NCI-H226 (cell line): ENCODE measurements around the gene CENPP.
"Not testable (repeated sequence)": the region's sequence is repeated elsewhere in the genome, so short reads cannot be mapped to it uniquely, and the experiment has no call there.

ENCODE experiments used
- DNase-seq: peaks from one replicate; pipeline ENCODE4 v3.0.0-alpha.2; 2015

The CENPP gene

DNA sequence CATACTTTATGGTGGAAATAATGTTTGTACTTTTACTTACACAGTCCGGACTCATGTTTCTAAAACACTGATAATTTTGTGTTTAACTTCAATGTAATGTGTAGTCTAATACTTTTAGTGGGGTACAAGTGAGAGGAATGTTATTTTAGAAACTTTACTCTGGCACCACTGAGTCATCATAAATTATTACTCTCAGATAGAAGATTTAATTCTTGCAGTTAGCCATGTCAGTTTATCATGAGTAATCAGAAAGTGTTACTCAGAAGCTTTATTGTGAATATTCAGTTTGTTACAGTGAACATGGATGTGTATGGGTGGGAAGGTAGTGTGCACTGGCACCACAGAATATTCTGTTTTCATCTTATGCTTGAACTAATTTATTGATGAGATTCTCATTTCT lies 58.6 kb downstream of the CENPP start:
- peak; percentile 47 for DNase-seq

DNA sequence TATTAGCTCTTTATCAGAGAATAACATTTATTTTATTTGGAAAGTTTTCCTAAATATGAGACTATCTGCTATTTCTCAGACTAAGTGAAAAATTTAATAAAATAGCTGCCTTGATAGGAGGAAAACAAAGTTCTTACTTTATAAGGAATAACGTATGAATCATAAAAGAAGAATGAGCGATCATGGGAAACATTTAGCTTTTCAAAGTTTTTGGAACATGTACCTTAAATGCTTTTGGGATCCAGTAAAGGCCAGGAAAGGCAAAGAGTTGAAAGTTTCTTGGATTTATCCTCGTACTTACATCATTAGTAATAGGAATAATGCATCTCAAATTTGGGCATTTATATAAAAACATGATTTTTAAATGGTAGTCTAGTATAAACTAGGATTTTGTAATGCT lies 59.2 kb downstream of the CENPP start:
- no peak for DNase-seq

GRCh38 chr9:92385477-92385876 lies 59.7 kb downstream of the CENPP start:
- no peak for DNase-seq

DNA sequence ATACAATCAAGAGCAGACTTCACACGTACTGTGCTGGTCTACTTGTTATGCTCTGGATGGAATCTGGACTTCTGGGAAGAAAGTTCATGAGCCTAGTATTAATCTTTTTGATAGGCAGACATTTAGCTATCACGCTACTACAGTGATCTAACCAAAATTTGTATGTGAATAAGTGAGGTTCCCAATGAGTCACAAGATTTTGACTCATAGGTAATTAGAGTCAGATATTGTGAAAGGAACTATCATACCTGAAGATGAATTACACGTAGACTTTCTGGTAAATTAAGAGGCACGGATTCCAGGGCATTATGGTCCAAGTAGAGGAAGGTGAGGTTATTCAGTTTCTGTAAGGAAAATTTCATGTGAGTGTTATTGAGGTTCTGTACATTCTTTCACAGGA lies 60.2 kb downstream of the CENPP start:
- peak; percentile 22 for DNase-seq

DNA sequence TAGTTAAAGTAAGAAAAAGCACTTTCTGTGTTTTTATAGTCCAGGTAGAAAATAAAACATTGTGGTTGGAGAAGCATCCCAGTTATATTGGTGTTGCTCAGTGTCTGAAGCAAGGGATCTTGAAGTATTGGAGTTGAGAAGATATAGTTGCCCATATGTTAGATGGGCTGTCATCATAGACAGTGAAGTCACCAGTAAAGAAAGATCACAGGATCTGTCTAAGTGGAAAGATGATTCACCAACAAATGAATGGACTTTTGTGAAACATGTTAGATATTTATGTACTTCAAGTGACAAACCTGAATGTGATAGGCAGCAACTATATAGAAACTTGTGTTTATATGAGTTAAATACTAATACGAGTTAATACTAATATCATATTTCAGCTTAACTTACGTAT lies 66.9 kb downstream of the CENPP start:
- no peak for DNase-seq

- no peak for DNase-seq
Observed at GRCh38 chr9:92393686-92394085, 67.9 kb downstream of the CENPP start.

DNA sequence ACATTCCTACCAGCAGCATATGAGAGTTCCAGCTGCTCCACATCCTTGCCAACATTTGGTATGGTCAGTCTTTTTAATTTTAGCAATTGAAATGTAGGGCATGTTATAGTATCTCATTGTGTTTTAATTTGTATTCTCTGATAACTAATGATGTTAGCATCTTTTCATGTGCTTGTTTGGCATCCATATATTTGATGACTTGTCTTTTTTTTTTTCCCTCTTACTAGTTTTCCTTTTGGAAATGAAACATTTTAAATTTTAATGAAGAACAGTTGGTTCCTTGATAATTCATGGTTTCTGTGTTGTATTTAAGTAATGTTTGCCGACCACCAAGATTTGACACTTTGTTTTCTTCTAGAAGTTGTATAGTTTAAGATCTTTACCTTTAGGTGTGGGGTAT lies 69.9 kb downstream of the CENPP start:
- DNase-seq, result no peak

DNA sequence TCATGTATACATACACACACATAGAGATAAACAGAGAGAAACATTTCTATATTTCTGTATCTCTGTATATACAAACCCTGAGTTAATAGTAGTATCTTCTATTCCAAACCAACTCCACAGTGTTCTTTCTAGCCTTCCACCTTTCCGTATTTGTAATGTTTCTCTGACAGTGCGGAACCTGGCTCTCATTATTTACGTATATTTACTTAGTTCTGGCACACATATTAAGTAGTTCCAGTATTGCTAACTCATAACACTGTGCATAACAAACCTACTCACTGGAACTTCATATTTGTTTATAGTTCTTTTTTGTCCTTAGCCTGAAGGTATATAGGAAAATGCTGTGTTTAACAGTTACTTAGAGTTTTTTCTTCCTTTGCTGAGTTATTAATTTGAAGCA lies 72.1 kb downstream of the CENPP start:
- DNase-seq, result no peak

GRCh38 chr9:92402360-92402759 lies 76.6 kb downstream of the CENPP start:
- no peak for DNase-seq

DNA sequence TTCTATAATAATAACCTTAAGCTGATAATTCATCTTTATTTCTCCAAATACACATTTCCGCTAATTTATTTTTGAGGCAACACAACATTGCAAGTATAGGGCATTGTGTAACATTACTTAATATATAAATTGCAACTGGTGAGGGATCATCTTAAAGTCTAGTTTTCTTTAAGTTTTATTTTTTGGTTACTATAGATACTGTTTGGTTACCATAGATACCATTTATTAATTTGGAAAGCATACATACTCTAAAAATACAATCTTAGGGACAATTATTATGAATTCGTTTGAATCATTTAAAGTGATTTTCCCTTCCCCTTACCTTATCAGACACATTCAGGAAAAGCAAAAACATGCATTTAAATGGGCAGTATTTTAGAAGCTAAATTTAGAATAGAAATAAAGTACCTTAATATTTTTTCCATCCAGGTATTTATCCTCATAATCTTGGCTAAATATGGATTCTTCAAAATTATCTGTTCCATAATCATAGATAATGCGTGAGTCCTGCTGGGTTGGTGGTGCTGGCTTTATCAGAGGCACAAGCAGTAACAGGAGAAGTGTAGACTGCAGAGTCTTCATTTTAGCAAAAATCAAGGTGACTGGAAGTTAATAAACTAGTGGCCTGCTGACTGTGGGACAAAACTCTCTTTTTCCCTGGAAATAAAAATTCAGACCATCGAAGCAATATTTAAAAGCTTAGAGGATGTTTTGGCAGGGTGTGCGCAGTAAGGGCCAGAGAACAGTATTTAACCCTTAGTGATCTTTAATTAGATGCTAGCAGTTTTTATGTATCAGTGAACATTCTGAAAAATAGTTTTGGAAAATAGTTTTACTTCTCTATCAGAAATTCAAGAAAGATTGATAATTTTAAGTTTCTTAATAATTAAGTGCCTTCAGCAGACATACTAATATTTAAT lies 77.3 kb downstream of the CENPP start:
- DNase-seq, result no peak

GRCh38 chr9:92404042-92404836 lies 78.5 kb downstream of the CENPP start, which contains the start of gene OGN:
Gene OGN (minus strand): TSS chr9:92404578. CDS start chr9:92403407, 1,171 bp downstream.
- DNase-seq, result no peak

- peak; percentile 32 for DNase-seq
Observed at GRCh38 chr9:92405818-92406217, 80.1 kb downstream of the CENPP start.

GRCh38 chr9:92406477-92406876 lies 80.7 kb downstream of the CENPP start:
- DNase-seq, result no peak

GRCh38 chr9:92407818-92408217 lies 82.1 kb downstream of the CENPP start:
- no peak for DNase-seq

DNA sequence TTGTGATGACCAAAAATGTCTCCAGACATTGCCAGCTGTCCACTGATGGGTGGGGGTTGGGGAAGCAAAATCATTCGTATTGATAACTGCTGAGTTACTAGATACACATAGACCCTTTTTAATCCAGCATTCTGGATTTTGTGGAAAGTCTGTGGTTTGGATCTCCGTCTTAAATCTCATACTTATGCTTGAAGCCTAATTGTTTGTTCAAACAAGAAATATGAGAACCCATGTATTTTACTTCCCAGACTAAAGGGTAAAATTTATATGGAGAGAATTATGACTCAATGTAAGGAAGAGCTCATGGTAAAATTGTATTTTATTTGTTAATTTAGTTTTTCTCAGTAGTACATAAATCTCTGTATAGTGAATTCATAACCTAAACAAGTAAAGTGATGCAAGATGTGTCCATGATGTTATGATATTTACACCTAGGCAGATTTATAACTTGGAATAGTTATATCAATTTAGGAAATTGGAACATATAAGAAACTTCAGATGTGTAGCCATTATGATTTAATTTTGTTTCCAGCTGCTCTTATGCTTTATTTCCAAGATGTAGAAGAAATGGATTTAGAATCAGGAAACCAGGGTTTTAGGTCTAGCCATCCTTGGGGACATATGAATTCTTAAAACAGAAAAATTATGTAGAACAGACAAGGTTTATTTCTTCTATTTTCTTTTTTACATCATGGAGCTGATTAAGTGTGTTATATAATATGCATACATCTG lies 83.2 kb downstream of the CENPP start:
- DNase-seq, result no peak

DNA sequence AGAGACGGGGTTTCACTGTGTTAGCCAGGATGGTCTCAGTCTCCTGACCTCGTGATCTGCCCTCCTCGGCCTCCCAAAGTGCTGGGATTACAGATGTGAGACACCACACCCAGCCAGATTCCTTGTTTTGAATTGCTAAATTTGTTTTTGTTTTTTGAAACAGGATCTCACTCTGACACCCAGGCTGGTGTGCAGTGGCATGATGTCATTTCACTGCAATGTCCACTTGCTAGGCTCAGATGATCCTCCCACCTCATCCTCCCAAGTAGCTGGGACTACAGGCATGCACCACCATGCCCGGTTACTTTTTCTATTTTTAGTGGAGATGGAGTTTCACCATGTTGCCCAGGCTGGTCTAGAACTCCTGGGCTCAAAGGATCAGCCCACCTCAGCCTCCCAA lies 85.4 kb downstream of the CENPP start:
- DNase-seq, result not testable (repeated sequence)

- DNase-seq, result peak; percentile 25
Observed at GRCh38 chr9:92414566-92414965, 88.8 kb downstream of the CENPP start.

DNA sequence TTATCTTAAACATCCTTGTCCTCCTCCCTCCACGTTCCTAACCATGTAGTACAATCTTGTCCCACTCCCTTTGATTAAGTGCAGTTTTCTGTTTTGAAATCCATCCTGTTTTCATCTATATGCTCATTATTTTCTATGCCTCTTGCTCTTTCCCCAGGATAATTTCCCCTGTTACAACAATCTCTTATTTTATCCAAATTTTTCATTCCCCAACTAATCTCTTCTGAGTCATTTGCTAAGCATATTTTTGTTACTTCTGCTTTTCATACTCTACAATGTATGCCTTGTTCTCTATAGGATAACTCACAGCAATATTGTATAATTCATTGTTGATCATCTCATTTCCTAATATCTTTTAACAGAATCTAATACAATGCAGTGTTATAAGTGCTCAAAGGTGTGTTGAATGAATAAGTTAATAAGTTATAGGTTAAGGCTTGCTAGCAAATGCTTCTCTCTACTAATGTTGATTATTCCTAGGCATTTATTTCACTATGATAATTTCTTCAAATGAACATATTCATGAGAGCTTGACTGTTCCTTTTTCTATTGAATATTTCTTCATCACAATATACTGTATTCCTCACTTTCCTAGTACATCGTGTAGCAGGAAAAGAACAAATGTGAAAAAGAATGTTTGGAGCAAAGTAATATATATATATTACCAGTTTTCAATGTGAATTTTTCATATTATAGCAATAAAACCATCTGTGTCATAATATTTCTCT lies 97.0 kb downstream of the CENPP start:
- DNase-seq, result no peak

DNA sequence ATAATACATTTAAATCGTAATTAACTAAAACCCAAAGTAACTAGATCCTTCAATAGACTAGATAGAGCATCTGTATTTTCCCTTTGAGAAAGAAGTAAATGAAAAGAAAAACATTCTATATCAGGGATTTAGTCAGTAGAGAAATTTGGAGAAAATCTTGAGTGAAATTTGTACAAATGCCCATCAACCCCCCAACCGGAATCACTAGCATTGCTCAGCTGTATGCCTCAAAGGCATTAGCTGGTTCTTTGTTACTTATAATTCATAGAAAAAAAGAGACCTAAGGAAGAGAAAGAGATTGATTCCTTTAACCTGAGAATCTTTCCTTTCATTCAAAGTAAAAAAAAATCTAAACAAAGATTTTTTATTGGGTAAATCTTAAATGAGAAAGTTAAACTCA lies 97.9 kb downstream of the CENPP start:
- DNase-seq, result no peak

GRCh38 chr9:92424340-92424739 lies 98.6 kb downstream of the CENPP start, which contains the start of gene OMD:
Gene OMD (minus strand): TSS chr9:92424471. CDS start chr9:92417558, 6,913 bp downstream.
- DNase-seq, result no peak

DNA sequence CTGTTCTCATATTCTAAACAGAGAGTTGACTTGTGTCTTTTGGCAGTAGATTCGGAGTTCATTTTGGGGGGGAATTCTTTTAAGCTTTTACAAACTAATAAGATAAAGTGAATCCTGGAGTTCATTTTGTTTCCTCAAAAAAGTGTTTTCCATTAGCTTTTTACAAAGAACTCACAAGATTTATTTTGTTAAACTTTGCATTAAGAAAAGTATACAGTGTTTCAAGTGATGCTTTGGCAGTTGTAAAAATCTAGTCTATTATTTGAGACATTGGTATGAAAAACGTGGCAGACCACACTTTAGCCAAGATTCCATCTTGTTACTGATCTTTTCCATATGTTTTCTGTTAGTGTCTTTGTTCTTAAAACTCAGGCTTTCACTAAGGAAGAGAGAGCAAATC lies 99.7 kb downstream of the CENPP start:
- DNase-seq, result no peak

DNA sequence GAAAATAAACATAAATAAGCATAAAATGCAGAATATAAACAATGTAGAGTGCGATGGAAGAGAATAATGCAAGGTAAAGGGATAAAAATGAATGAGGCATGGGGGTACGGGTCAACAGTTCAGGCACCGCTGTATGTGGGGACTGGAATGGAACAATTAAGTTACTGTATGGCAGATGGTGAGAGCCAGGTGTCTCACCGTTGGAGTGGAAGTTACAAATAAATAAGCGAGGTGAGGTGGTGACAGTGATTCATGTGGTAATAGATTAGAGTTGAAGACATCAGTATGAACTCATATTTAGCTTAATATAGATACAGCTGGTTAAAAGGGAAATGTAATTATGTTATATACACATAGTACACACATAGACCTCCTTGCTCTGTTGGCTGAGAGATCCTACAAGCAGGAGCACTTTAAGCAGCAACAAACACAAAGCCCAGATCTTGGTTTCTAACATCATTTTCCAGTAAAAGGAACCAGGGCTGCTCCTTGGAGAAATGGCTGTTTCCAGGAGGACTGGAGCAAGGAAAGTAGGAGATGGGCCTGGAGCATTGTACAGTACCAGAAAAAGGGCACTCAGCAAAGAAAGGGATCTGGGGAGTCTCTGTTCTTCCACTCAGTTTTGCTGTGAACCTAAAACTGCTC lies 100.9 kb downstream of the CENPP start:
- DNase-seq, result no peak
